Omental fat pad (tissue), 4 donors: ENCODE results near the gene RAMAC. TPM values are rescaled to one million over a fixed set of nuclear protein-coding genes. Genes with fewer than 3 reads are reported as not detected.
"Not testable (repeated sequence)": the region's sequence is repeated elsewhere in the genome, so short reads cannot be mapped to it uniquely, and the experiment has no call there.

Source experiments
- ATAC-seq: fragments of 150-250 bp; one replicate; pipeline ENCODE4 v1.9.1; 2016; ENCODE audit warnings: mild to moderate bottlenecking, moderate library complexity; ENCODE audit not compliant: low FRiP score
- DNase-seq: peaks from one replicate; pipeline ENCODE4 v3.0.0-alpha.2; 2019; ENCODE audit warnings: low spot score
- total RNA-seq, 4 donors: library from RNA; depleted of rRNA; stranded (reverse); fragments of >200 nt; gene quantifications; one replicate each; pipeline ENCODE4 v1.1.0, GENCODE V29; 2016
- TF ChIP-seq, protein P1 (sequence below), 3 donors: fragments of 450-650 bp; IDR thresholded peaks; one replicate each; pipeline ENCODE4 v1.5.1; 2016 to 2017; ENCODE audit warnings: antibody characterized with exemption in 3 of 3, mild to moderate bottlenecking in 3 of 3, moderate library complexity in 2 of 3

Gene RAMAC
- total RNA-seq, 4 donors from 2014 or later, result 12.3 to 19.9 (median 16.4) TPM

DNA sequence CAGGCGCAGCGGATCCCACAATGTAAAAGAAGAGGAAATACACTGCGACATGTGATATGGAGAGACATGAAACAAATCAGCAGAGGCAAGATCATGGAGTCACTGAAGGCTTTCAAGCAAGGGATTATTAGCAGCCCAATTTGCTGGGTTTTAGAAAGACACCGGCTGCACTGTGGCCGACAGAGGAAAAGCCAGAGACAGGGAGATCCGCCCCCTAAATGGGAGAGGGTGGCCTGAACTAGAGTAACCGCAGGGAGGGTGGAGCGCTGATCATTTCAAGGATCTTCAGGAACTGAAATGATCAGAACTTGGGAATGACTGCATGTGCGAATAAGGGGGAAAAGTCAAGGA is 26.0 kb downstream of the RAMAC start:
- ATAC-seq, result no peak
- TF ChIP-seq, protein P1, sequence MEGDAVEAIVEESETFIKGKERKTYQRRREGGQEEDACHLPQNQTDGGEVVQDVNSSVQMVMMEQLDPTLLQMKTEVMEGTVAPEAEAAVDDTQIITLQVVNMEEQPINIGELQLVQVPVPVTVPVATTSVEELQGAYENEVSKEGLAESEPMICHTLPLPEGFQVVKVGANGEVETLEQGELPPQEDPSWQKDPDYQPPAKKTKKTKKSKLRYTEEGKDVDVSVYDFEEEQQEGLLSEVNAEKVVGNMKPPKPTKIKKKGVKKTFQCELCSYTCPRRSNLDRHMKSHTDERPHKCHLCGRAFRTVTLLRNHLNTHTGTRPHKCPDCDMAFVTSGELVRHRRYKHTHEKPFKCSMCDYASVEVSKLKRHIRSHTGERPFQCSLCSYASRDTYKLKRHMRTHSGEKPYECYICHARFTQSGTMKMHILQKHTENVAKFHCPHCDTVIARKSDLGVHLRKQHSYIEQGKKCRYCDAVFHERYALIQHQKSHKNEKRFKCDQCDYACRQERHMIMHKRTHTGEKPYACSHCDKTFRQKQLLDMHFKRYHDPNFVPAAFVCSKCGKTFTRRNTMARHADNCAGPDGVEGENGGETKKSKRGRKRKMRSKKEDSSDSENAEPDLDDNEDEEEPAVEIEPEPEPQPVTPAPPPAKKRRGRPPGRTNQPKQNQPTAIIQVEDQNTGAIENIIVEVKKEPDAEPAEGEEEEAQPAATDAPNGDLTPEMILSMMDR (IDR thresholded peaks at IDR 0.05), result no peak

DNA sequence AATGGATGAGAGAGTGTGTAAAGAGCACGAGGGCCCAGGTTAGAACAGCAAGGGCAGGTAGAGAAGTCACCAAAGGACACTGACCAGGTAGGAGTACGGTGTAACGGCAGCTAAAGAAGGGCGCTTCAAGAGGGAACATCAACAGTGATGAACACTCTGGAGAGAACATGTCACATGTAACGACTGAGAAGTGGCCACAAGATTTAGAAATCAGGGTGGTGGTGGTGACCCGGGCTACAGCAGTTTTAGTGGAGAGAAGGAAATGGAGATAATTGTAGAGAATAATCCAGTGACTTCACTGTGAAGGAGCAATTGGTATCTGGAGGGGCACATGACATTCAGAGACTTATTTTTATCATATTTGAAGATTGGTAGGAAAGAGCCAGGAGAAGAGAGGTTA is 26.6 kb downstream of the RAMAC start:
- ATAC-seq (no peak), DNase-seq (no peak)
- TF ChIP-seq, protein P1 (IDR thresholded peaks at IDR 0.05), result no peak

More for the DNA sequence above, 26.0 kb downstream of the RAMAC start:
- no peak for DNase-seq

DNA sequence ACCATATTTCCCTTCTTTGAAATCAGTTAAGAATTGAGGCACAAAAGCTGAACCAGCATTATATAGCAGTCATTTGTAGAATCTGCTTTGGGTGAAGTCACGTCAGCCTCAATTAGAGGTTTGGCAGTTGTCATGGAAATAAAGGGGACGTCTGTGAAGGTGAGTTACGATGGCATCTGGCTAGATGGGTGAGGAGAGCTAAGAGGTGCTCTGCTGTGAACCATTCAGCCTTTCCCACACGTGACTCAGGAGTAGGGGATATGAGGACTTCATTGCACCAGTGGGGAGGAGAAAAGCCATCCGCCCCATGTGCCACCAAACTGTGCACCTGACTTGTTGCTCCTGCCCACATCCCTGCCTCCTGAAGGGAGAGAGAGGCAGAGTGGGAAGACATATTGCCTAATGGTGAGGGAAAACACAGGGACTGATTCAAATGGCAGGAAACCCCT is 28.2 kb downstream of the RAMAC start:
- ATAC-seq (no peak), DNase-seq (no peak)
- TF ChIP-seq, protein P1 (IDR thresholded peaks at IDR 0.05), result no peak

DNA sequence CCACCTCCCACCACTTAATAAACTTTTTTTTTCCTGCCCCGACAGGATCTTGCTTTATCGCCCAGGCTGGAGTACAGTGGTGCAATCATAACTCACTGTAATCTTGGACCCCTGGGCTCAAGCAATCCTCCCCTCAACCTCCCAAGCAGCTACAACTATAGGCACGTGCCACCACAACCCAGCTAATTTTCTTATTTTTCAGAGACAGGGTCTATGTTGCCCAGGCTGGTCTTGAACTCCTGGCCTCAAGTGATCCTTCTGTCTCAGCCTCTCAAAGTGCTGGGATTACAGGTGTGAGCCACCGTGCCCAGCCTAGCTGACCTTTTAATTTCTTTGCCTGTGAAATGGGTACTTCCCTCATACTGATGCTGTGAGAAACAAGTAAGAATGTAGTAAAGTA is 29.4 kb downstream of the RAMAC start:
- TF ChIP-seq, protein P1 (IDR thresholded peaks at IDR 0.05), result no peak
- no peak for ATAC-seq

DNA sequence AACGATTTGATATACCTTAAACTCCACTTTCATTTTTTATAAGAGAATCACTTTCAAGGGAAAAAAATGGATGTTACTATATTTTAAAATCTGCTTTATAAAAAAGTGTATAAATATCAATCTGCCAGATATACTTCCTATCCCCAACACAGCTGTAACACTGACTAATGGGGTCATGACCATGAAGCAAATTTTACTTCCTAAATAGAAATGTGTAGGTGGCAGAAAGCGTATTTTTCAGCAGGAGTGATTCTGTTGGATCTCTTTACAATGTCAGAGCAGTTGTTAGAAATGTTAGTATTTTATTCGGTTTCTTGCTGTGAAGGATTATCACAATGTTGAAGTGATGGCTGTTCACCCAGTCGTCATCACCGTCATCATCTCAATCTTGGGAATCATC is 30.9 kb downstream of the RAMAC start:
- DNase-seq (no peak), ATAC-seq (no peak)
- TF ChIP-seq, protein P1 (IDR thresholded peaks at IDR 0.05), result no peak

More for the DNA sequence above, 29.4 kb downstream of the RAMAC start:
- no peak for DNase-seq

DNA sequence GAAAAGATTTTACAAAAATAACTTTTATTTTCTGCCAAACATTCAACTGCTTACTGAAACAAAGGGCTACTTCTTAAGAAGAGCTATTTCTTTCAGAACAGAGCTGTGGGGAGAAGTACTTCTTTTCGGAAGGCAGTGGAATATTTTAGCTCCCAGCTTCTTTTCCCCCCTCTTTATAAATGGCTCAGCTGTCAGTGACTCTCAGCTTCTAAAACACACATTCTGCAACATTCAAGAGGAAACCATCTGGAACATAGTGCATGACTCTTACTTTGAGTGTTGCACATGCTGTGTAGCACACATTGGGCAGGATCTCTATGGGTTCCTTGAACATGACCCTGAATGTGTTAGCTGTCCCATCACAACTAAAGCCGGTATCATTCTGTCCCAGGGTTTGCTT is 32.4 kb downstream of the RAMAC start:
- DNase-seq (no peak), ATAC-seq (no peak)
- TF ChIP-seq, protein P1 (IDR thresholded peaks at IDR 0.05), result no peak

DNA sequence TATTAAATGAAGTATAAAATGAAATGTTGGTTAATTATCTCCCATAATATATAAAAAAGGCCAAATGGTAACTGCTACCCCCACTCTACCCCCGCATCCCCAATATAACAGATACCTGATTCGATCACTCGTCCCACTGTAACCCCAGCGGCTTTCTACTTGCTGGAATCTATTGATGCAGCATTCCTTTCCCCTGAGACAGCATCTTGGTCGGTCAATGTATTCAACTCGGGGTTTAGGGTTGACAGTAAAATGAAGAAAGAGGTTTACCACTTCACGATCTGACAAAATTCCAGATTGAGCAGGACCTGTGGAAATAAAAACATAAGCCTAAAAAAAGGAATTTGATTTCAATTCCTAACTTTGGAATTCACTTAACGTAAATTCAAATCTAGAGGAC is 44.0 kb downstream of the RAMAC start:
- DNase-seq (no peak), ATAC-seq (no peak)
- TF ChIP-seq, protein P1 (IDR thresholded peaks at IDR 0.05), result no peak

DNA sequence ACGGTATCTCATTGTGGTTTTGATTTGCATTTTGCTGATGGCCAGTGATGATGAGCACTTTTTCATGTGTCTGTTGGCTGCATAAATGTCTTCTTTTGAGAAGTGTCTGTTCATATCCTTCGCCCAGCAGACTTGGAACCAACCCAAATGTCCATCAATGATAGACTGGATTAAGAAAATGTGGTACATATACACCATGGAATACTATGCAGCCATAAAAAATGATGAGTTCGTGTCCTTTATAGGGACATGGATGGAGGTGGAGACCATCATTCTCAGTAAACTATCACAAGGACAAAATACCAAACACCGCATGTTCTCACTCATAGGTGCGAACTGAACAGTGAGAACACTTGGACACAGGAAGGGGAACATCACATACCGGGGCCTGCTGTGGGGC is 45.2 kb downstream of the RAMAC start:
- DNase-seq, ATAC-seq: not testable (repeated sequence)
